Glutamatergic neuron (in vitro differentiated cells): ENCODE measurements around the gene INPP5F. TPM values are rescaled to one million over a fixed set of nuclear protein-coding genes. Genes with fewer than 3 reads are reported as not detected.
"Not testable (repeated sequence)": the region's sequence is repeated elsewhere in the genome, so short reads cannot be mapped to it uniquely, and the experiment has no call there.

Experiments used
- DNase-seq: peaks from one replicate; pipeline ENCODE4 v3.0.0; 2022
- H3K27ac Mint-ChIP-seq: one replicate; pipeline ENCODE4 v1.8.0; 2020; ENCODE audit warnings: mild to moderate bottlenecking, mixed read lengths, inconsistent platforms; ENCODE audit not compliant: unreplicated experiment
- H3K27me3 Mint-ChIP-seq: one replicate; pipeline ENCODE4 v1.8.0; 2020; ENCODE audit warnings: mild to moderate bottlenecking, moderate library complexity, mixed read lengths, inconsistent platforms; ENCODE audit not compliant: unreplicated experiment
- H3K36me3 Mint-ChIP-seq: one replicate; pipeline ENCODE4 v1.8.0; 2020; ENCODE audit warnings: mild to moderate bottlenecking, mixed read lengths, inconsistent platforms; ENCODE audit not compliant: unreplicated experiment
- H3K4me1 Mint-ChIP-seq: one replicate; pipeline ENCODE4 v1.8.0; 2020; ENCODE audit warnings: mild to moderate bottlenecking, low read depth, mixed read lengths, inconsistent platforms; ENCODE audit not compliant: unreplicated experiment
- H3K4me3 Mint-ChIP-seq: one replicate; pipeline ENCODE4 v1.8.0; 2020; ENCODE audit warnings: mild to moderate bottlenecking, mixed read lengths, inconsistent platforms; ENCODE audit not compliant: unreplicated experiment
- H3K9me3 Mint-ChIP-seq: one replicate; pipeline ENCODE4 v1.8.0; 2020; ENCODE audit warnings: mild to moderate bottlenecking, moderate library complexity, mixed read lengths, inconsistent platforms; ENCODE audit not compliant: unreplicated experiment
- CTCF ChIP-seq: fragments of 200-600 bp; sonication (generic); IDR thresholded peaks from one replicate; pipeline ENCODE4 v1.5.0; 2021; ENCODE audit not compliant: partially characterized antibody, unreplicated experiment
- total RNA-seq: library from RNA; stranded (reverse); fragmentation: NEBNext Ultra II Directional; extraction: Animal tissue kit (Norgen Biotek cat#: 25700); gene quantifications from one replicate; pipeline ENCODE4 v1.2.1, GENCODE V29; 2021; ENCODE audit not compliant: unreplicated experiment

The INPP5F gene
- total RNA-seq, 1 donor from 2014 or later, result 186 TPM

GRCh38 chr10:119772334-119772733, 46.5 kb downstream of the INPP5F start:
- Mint-ChIP-seq H3K27me3 (no peaks in the 10 kb centered on the region), H3K4me1 (peaks cover 11% of the 10 kb centered on the region), H3K27ac (no peak overlapping the region), H3K36me3 (no peaks in the 10 kb centered on the region), H3K4me3 (no peak overlapping the region), H3K9me3 (peaks cover 4% of the 10 kb centered on the region)
- no peak for DNase-seq
- TF ChIP-seq CTCF, result no peak

- H3K27ac Mint-ChIP-seq, H3K27me3 Mint-ChIP-seq, H3K9me3 Mint-ChIP-seq, H3K4me3 Mint-ChIP-seq, H3K36me3 Mint-ChIP-seq, DNase-seq: not testable (repeated sequence)
- peaks cover 11% of the 10 kb centered on the region for H3K4me1 Mint-ChIP-seq
These were observed 47.2 kb downstream of the INPP5F start for GRCh38 chr10:119773041-119773440.

- no peak overlapping the region for H3K27ac Mint-ChIP-seq
- no peak for TF ChIP-seq CTCF
- H3K36me3 Mint-ChIP-seq, result no peaks in the 10 kb centered on the region
- peaks cover 3% of the 10 kb centered on the region for H3K9me3 Mint-ChIP-seq
- H3K27me3 Mint-ChIP-seq, result no peaks in the 10 kb centered on the region
- H3K4me3 Mint-ChIP-seq, result no peak overlapping the region
- DNase-seq, result no peak
- H3K4me1 Mint-ChIP-seq, result peaks cover 6% of the 10 kb centered on the region
These were observed 49.7 kb downstream of the INPP5F start for GRCh38 chr10:119775529-119775928.

- H3K27ac Mint-ChIP-seq, result no peak overlapping the region
- DNase-seq, result no peak
- no peak for TF ChIP-seq CTCF
- no peak overlapping the region for H3K4me3 Mint-ChIP-seq
- no peaks in the 10 kb centered on the region for H3K27me3 Mint-ChIP-seq
- peaks cover 3% of the 10 kb centered on the region for H3K9me3 Mint-ChIP-seq
- peaks cover 4% of the 10 kb centered on the region for H3K4me1 Mint-ChIP-seq
- peaks cover 5% of the 10 kb centered on the region for H3K36me3 Mint-ChIP-seq
These were observed 50.7 kb downstream of the INPP5F start for GRCh38 chr10:119776536-119776935.

- Mint-ChIP-seq H3K4me1 (peaks cover 6% of the 10 kb centered on the region), H3K4me3 (no peak overlapping the region), H3K36me3 (peaks cover 5% of the 10 kb centered on the region), H3K9me3 (peaks cover 3% of the 10 kb centered on the region), H3K27ac (no peak overlapping the region), H3K27me3 (no peaks in the 10 kb centered on the region)
- DNase-seq, result no peak
- TF ChIP-seq CTCF, result no peak
These were observed 51.8 kb downstream of the INPP5F start for GRCh38 chr10:119777686-119778085.
